Activated CD4-positive, alpha-beta memory T cell treated with anti-CD3 and anti-CD28 coated beads, Interleukin-2, amount 10 ng/mL, durations not matched to agents 7 days and 5 days (primary cell): ENCODE data around the gene ITCH. TPM values are rescaled to one million over a fixed set of nuclear protein-coding genes. Genes with fewer than 3 reads are reported as not detected.
A peak's percentile ranks its signal among the peaks of the same experiment; 100 is the strongest.
"Not testable (repeated sequence)": the region's sequence is repeated elsewhere in the genome, so short reads cannot be mapped to it uniquely, and the experiment has no call there.

ENCODE experiments used
- CTCF ChIA-PET: fragments of 350-600 bp; sonication (Branson Sonifier 250); formaldehyde crosslinking; loops from one replicate; lab custom pipeline; 2021; ENCODE audit warnings: antibody characterized with exemption, inconsistent platforms; lab: Charles Lee
- POLR2A ChIA-PET: fragments of 350-600 bp; sonication (Branson Sonifier 250); formaldehyde crosslinking; loops from one replicate; lab custom pipeline; 2021; ENCODE audit warnings: antibody characterized with exemption; lab: Charles Lee
- DNase-seq: peaks from one replicate; pipeline ENCODE4 v3.0.0-alpha.2; 2020
- H3K27ac Mint-ChIP-seq: one replicate; pipeline ENCODE4 v1.8.0; 2021; ENCODE audit warnings: mild to moderate bottlenecking, mixed read lengths
- H3K27me3 Mint-ChIP-seq: one replicate; pipeline ENCODE4 v1.8.0; 2021; ENCODE audit warnings: mixed read lengths
- H3K36me3 Mint-ChIP-seq: one replicate; pipeline ENCODE4 v1.8.0; 2021; ENCODE audit warnings: low read depth, mixed read lengths
- H3K4me1 Mint-ChIP-seq: one replicate; pipeline ENCODE4 v1.8.0; 2021; ENCODE audit warnings: mixed read lengths
- H3K4me3 Mint-ChIP-seq: one replicate; pipeline ENCODE4 v1.8.0; 2021; ENCODE audit warnings: mild to moderate bottlenecking, mixed read lengths
- H3K9me3 Mint-ChIP-seq: one replicate; pipeline ENCODE4 v1.8.0; 2021; ENCODE audit warnings: mixed read lengths
- total RNA-seq, 2 experiments: library from RNA; stranded (reverse); gene quantifications; one replicate each; pipeline ENCODE4 v1.2.3, GENCODE V29; 2021

The ITCH gene
- total RNA-seq, 2 experiments from 2014 or later = 55.5 to 56.7 TPM

DNA sequence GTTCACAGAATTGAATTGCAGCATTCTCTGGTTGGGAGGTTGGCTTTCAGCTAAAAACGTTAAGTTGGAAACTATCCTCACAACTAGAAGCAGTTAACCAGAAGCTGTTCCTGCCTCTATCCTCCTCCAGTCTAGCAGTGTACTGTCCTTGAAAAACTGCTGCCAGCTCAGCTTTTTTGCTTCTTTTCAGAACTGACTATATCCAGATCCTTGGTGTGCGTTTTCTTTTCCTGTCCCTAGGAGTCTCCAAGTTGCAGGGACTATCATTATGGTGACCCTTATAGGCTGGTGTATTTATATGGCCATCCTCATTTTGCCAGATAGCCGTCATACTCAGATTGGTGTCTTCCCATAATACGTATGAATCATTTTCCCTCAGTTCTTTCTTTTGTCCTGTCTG, 5.5 kb downstream of the ITCH start:
- DNase-seq = no peak
- no peak overlapping the region for H3K4me3 Mint-ChIP-seq
- CTCF ChIA-PET = interaction anchor here (1.2 kb wide), 1 partner anchor 55 kb away, joined by 4 read pairs; no protein-coding TSS in a partner anchor
- H3K27me3 Mint-ChIP-seq = no peaks in the 10 kb centered on the region
- peak overlapping the region; percentile 60 for H3K27ac Mint-ChIP-seq
- peaks cover 61% of the 10 kb centered on the region for H3K36me3 Mint-ChIP-seq
- H3K9me3 Mint-ChIP-seq = no peaks in the 10 kb centered on the region
- peaks cover 59% of the 10 kb centered on the region for H3K4me1 Mint-ChIP-seq
- POLR2A ChIA-PET = no interaction called here

- peak overlapping the region; percentile 60 for H3K27ac Mint-ChIP-seq
Measured at GRCh38 chr20:34369265-34369664, 6.2 kb downstream of the ITCH start.

DNA sequence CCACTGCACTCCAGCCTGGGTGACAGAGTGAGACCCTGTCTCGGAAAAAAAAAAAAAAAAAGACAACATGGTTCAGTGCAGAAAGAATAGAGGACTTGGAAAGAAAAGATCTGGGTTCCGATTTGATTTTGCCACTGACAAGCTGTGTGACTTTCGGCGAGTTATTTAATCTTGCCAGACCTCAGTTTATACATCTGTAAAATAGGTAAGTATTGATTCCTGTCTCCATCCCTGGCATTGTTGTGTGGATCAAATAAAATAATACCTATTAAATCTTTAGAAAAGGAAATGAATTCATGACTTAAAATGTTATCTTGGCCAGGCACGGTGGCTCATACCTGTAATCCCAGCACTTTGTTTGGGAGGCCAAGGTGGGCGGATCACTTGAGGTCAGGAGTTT, 7.0 kb downstream of the ITCH start:
- H3K9me3 Mint-ChIP-seq = no peaks in the 10 kb centered on the region
- DNase-seq = no peak
- ChIA-PET CTCF (no interaction called here), POLR2A (interaction anchor here (1.4 kb wide), 1 partner anchor 147 kb away, joined by 3 read pairs; the partner anchor contains the start of gene DYNLRB1)
- peaks cover 63% of the 10 kb centered on the region for H3K36me3 Mint-ChIP-seq
- no peak overlapping the region for H3K27ac Mint-ChIP-seq
- no peak overlapping the region for H3K4me3 Mint-ChIP-seq
- no peaks in the 10 kb centered on the region for H3K27me3 Mint-ChIP-seq
- peaks cover 54% of the 10 kb centered on the region for H3K4me1 Mint-ChIP-seq

More at GRCh38 chr20:34369265-34369664, 6.2 kb downstream of the ITCH start:
- CTCF ChIA-PET = no interaction called here
- no peaks in the 10 kb centered on the region for H3K9me3 Mint-ChIP-seq
- DNase-seq = peak; percentile 39
- no peak overlapping the region for H3K4me3 Mint-ChIP-seq
- POLR2A ChIA-PET = interaction anchor here (1.4 kb wide), 1 partner anchor 147 kb away, joined by 3 read pairs; the partner anchor contains the start of gene DYNLRB1
- no peaks in the 10 kb centered on the region for H3K27me3 Mint-ChIP-seq
- H3K4me1 Mint-ChIP-seq = peaks cover 54% of the 10 kb centered on the region
- H3K36me3 Mint-ChIP-seq = peaks cover 61% of the 10 kb centered on the region

GRCh38 chr20:34373445-34373844, 10.4 kb downstream of the ITCH start:
- Mint-ChIP-seq H3K36me3 (peaks cover 55% of the 10 kb centered on the region), H3K4me3 (no peak overlapping the region), H3K4me1 (peaks cover 38% of the 10 kb centered on the region), H3K27me3 (no peaks in the 10 kb centered on the region), H3K27ac (no peak overlapping the region), H3K9me3 (no peaks in the 10 kb centered on the region)
- DNase-seq = no peak
- ChIA-PET POLR2A (no interaction called here), CTCF (interaction anchor here (1.7 kb wide), 1 partner anchor 11 kb away, joined by 4 read pairs; the partner anchor contains the start of gene ITCH)

GRCh38 chr20:34374209-34374760, 11.2 kb downstream of the ITCH start:
- Mint-ChIP-seq H3K36me3 (peaks cover 54% of the 10 kb centered on the region), H3K27ac (no peak overlapping the region), H3K4me3 (no peak overlapping the region), H3K4me1 (peaks cover 31% of the 10 kb centered on the region), H3K27me3 (no peaks in the 10 kb centered on the region), H3K9me3 (no peaks in the 10 kb centered on the region)
- DNase-seq = no peak
- ChIA-PET POLR2A (interaction anchor here (1.0 kb wide), 2 partner anchors 10 to 11 kb away, joined by 3 read pairs; partner anchors contain the start of gene ITCH), CTCF (interaction anchor here (1.7 kb wide), 1 partner anchor 11 kb away, joined by 4 read pairs; the partner anchor contains the start of gene ITCH)

DNA sequence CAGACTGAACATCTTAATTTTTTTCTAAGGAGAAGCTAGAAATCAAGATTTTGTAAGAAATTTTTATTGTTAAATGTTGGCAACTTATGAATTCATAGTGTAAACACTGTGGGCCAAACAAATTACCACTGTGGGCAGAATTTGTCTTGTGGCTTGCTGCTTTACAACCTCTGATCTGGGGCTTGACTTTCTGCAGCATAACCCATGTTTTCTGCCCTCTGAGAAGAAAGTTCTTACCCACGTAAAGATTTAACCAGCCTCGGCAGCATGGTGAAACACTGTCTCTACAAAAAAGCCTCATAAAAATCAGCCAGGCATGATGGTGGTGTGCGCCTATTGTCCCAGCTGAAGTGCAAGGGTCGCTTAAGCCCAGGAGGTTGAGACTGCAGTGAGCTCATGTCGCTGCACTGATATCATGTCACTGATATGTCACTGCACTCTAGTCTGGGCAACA, 12.9 kb downstream of the ITCH start:
- no peaks in the 10 kb centered on the region for H3K9me3 Mint-ChIP-seq
- H3K27ac Mint-ChIP-seq = no peak overlapping the region
- ChIA-PET CTCF (interaction anchor here (1.2 to 1.3 kb wide), 2 partner anchors 13 to 63 kb away, joined by 3 to 4 read pairs; partner anchors contain the start of gene ITCH), POLR2A (interaction anchor here (1.0 to 1.6 kb wide), 2 partner anchors 13 to 127 kb away, joined by 3 to 5 read pairs; partner anchors contain the start of gene ITCH)
- H3K36me3 Mint-ChIP-seq = peaks cover 47% of the 10 kb centered on the region
- no peak overlapping the region for H3K4me3 Mint-ChIP-seq
- H3K27me3 Mint-ChIP-seq = no peaks in the 10 kb centered on the region
- DNase-seq = no peak
- peaks cover 21% of the 10 kb centered on the region for H3K4me1 Mint-ChIP-seq

DNA sequence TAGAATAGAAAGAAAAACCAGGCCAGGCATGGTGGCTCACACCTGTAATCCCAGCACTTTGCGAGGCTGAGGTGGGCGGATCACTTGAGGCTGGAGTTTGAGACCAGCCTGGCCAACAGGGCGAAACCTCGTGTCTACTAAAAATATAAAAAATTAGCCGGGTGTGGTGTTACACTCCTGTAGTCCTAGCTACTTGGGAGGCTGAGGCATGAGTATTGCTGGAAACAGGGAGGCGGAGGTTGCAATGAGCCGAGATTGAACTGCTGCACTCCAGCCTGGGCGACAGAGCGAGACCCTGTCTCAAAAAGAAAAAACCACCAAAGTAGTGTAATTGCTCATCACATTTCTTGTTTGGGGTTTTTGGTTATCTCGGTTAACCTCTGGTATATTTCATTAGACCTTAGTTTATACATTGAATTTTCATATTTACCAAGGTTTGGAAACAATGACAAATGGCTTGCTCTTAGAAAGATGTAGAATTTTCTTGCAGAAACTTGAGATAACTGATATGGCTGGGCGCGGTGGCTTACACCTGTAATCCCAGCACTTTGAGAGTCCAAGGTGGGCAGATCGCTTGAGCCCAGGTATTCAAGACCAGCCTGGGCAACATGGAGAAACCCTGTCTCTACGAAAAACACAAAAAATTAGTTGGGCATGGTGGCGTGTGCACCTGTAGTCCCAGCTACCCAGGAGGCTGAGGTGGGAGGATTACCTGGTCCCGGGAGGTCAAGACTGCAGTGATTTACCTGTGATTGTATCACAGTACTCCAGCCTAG, 14.2 kb downstream of the ITCH start:
- POLR2A ChIA-PET = interaction anchor here (0.5 to 1.6 kb wide), 3 partner anchors 10 to 126 kb away, joined by 3 to 5 read pairs (median 3); partner anchors contain the start of gene ITCH
- no peaks in the 10 kb centered on the region for H3K27me3 Mint-ChIP-seq
- H3K4me3 Mint-ChIP-seq = no peak overlapping the region
- no peak for DNase-seq
- CTCF ChIA-PET = interaction anchor here (1.3 kb wide), 1 partner anchor 65 kb away, joined by 4 read pairs; no protein-coding TSS in a partner anchor
- peaks cover 21% of the 10 kb centered on the region for H3K4me1 Mint-ChIP-seq
- H3K9me3 Mint-ChIP-seq = no peaks in the 10 kb centered on the region
- no peak overlapping the region for H3K27ac Mint-ChIP-seq
- H3K36me3 Mint-ChIP-seq = peaks cover 48% of the 10 kb centered on the region

GRCh38 chr20:34382174-34382573, 19.1 kb downstream of the ITCH start:
- H3K4me1 Mint-ChIP-seq = peaks cover 7% of the 10 kb centered on the region
- H3K4me3 Mint-ChIP-seq = no peak overlapping the region
- no peak for DNase-seq
- CTCF ChIA-PET = no interaction called here
- no peaks in the 10 kb centered on the region for H3K9me3 Mint-ChIP-seq
- peaks cover 26% of the 10 kb centered on the region for H3K36me3 Mint-ChIP-seq
- no peaks in the 10 kb centered on the region for H3K27me3 Mint-ChIP-seq
- POLR2A ChIA-PET = no interaction called here
- no peak overlapping the region for H3K27ac Mint-ChIP-seq

- H3K36me3 Mint-ChIP-seq = peaks cover 21% of the 10 kb centered on the region
- DNase-seq, H3K9me3 Mint-ChIP-seq, POLR2A ChIA-PET, H3K27ac Mint-ChIP-seq, H3K4me3 Mint-ChIP-seq, H3K27me3 Mint-ChIP-seq, H3K4me1 Mint-ChIP-seq: not testable (repeated sequence)
- CTCF ChIA-PET = interaction anchor here (0.7 kb wide), 2 partner anchors 102 to 140 kb away, joined by 3 to 5 read pairs; no protein-coding TSS in a partner anchor
Measured at GRCh38 chr20:34382877-34383455, 19.9 kb downstream of the ITCH start.

DNA sequence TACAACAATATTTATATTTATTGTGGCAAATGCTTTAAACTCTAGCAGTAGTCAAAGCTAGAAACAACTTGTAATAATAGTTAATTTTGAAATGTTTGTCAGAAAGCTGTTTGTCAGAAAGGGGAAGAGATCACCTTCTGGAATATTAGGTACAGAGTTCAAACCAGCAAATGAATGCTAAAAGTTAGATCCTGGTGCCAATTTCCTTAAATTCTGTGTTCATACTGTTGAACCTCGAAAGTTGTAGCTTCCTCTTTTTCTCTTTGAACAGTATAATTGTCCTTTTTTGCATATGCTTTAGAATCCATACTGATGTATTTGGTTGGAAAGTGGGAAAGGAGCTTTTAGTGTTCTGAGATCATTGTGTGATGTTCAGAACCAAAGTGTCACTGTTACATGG, 22.4 kb downstream of the ITCH start:
- H3K36me3 Mint-ChIP-seq = peaks cover 22% of the 10 kb centered on the region
- H3K27me3 Mint-ChIP-seq = no peaks in the 10 kb centered on the region
- no peak overlapping the region for H3K4me3 Mint-ChIP-seq
- no peak for DNase-seq
- H3K27ac Mint-ChIP-seq = no peak overlapping the region
- ChIA-PET POLR2A (interaction anchor here (1.8 kb wide), 1 partner anchor 22 kb away, joined by 6 read pairs; the partner anchor contains the start of gene ITCH), CTCF (interaction anchor here (1.8 kb wide), 1 partner anchor 72 kb away, joined by 3 read pairs; no protein-coding TSS in a partner anchor)
- H3K4me1 Mint-ChIP-seq = peaks cover 18% of the 10 kb centered on the region
- H3K9me3 Mint-ChIP-seq = no peaks in the 10 kb centered on the region

DNA sequence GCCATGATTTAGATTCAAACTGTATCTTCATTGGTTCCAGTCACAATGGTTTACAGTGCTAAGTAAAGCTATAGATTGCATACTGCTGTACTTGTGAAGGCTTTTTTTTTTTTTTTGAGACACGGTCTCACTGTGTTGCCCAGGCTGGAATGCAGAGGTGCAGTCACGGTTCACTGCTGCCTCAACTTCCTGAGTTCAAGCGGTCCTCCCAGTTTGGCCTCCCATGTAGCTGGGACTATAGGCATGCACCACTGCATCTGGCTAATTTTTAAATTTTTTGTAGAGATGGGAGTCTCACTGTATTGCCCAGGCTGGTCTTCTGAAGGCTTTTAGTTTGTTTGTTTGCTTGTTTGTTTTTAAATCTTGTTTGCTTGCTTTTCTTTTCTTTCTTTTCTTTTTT, 24.9 kb downstream of the ITCH start:
- no peaks in the 10 kb centered on the region for H3K9me3 Mint-ChIP-seq
- H3K36me3 Mint-ChIP-seq = peaks cover 24% of the 10 kb centered on the region
- POLR2A ChIA-PET = no interaction called here
- H3K4me3 Mint-ChIP-seq = no peak overlapping the region
- H3K4me1 Mint-ChIP-seq = peaks cover 26% of the 10 kb centered on the region
- no peaks in the 10 kb centered on the region for H3K27me3 Mint-ChIP-seq
- H3K27ac Mint-ChIP-seq = no peak overlapping the region
- no peak for DNase-seq
- CTCF ChIA-PET = no interaction called here

DNA sequence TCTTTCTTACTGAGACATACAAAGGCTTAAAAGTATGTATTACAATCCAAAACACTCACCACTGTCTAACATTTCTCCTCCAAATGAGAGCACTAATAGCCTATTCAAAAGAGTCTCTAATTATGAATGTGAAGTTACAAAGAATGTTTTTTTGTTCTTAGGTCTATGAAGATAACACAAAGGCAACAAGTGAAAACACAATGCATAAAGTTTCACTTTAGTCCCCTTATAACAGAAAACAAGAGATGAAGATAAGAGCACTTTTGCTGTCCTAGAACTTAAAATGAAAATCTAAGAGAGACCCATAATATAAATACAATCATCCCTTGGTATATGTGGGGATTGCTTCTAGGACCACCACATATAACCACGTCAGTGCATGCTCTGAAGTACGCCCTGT, 25.6 kb downstream of the ITCH start:
- H3K36me3 Mint-ChIP-seq = peaks cover 30% of the 10 kb centered on the region
- POLR2A ChIA-PET = no interaction called here
- H3K4me3 Mint-ChIP-seq = no peak overlapping the region
- H3K27ac Mint-ChIP-seq = no peak overlapping the region
- H3K27me3 Mint-ChIP-seq = no peaks in the 10 kb centered on the region
- H3K4me1 Mint-ChIP-seq = peaks cover 26% of the 10 kb centered on the region
- no peaks in the 10 kb centered on the region for H3K9me3 Mint-ChIP-seq
- no peak for DNase-seq
- CTCF ChIA-PET = no interaction called here
